Testis (tissue), 3 donors: ENCODE data around the gene TFF1. TPM values are rescaled to one million over a fixed set of nuclear protein-coding genes. Genes with fewer than 3 reads are reported as not detected.

ENCODE experiments used
- DNase-seq: peaks from one replicate; pipeline ENCODE4 v3.0.0-alpha.2; 2019
- H3K27ac ChIP-seq, 2 donors: fragments of 200-600 bp; sonication (generic); one replicate each; pipeline ENCODE4 v1.5.1; 2019
- H3K27me3 ChIP-seq: fragments of 200-600 bp; sonication (generic); one replicate; pipeline ENCODE4 v1.5.1; 2019
- H3K36me3 ChIP-seq: fragments of 200-600 bp; sonication (generic); one replicate; pipeline ENCODE4 v1.5.1; 2017; ENCODE audit warnings: low read depth; ENCODE audit errors: missing control alignments
- H3K4me1 ChIP-seq: fragments of 200-600 bp; sonication (generic); one replicate; pipeline ENCODE4 v1.5.1; 2019
- H3K4me3 ChIP-seq, 2 donors: fragments of 200-600 bp; sonication (generic); one replicate each; pipeline ENCODE4 v1.5.1; 2017 to 2019
- H3K9me3 ChIP-seq: fragments of 200-600 bp; sonication (generic); one replicate; pipeline ENCODE4 v1.5.1; 2017
- CTCF ChIP-seq, 3 experiments: fragments of 450-650 bp in 2 of 3; fragments of 200-600 bp in 1 of 3; sonication (generic) in 1 of 3; IDR thresholded peaks; one replicate each; pipeline ENCODE4 v1.5.1; 2016 to 2019; ENCODE audit warnings: antibody characterized with exemption in 3 of 3, mild to moderate bottlenecking in 2 of 3, moderate library complexity in 1 of 3
- POLR2A ChIP-seq: fragments of 450-650 bp; IDR thresholded peaks from one replicate; pipeline ENCODE4 v1.6.1; 2017; ENCODE audit warnings: antibody characterized with exemption, mild to moderate bottlenecking, moderate library complexity
- WGBS, 2 donors: methylation state at CpG; one replicate each; pipeline ENCODE4 v1.1.5; 2018; 5-methylcytosine and 5-hydroxymethylcytosine counted together
- intact Hi-C: fragments of 100-400 bp; cut with DNase I; formaldehyde crosslinking; loops from one replicate; pipeline ENCODE4 v1.15.1; 2023; ENCODE audit warnings: low total_unique reads
- polyA plus RNA-seq: library from polyadenylated mRNA; stranded (reverse); fragments of 350-450 nt; fragmentation: Illumina TruSeq; extraction: RNeasy Lipid Tissue Mini Kit (QIAGEN cat#74804); gene quantifications from one replicate; pipeline ENCODE4 v1.2.3, GENCODE V29; 2014; ENCODE audit warnings: low read depth, low replicate concordance; ENCODE audit not compliant: insufficient read depth
- total RNA-seq, 2 donors: library from RNA; depleted of rRNA; stranded (reverse); fragments of >200 nt; gene quantifications; one replicate each; pipeline ENCODE4 v1.2.3, GENCODE V29; 2016

The TFF1 gene
- total and polyA plus RNA-seq, 3 donors from 2014 or later, result not detected

DNA sequence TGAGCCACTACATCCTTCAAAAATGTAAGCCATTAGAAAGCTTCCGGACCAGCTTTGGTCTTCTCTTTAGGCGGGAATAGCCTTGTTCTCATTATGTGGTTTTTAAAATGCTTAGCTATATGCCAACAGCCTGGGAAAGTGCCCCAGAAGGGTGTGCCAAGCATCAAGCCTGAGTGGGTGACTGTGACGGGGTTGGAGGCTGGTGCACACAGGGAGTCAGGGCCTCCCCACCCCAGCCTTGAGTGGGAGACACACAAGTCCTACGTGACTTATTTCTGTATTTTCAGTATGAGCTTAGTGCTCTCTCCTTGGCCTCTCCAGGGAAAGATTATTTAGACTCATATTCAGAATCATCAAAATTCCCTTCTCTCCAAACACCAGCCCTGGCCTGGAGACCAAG lies 47.2 kb upstream of the TFF1 start:
- Histone ChIP-seq H3K27ac (no peak overlapping the region), H3K4me3 (no peak overlapping the region), H3K36me3 (no peaks in the 10 kb centered on the region), H3K27me3 (no peaks in the 10 kb centered on the region), H3K9me3 (no peaks in the 10 kb centered on the region), H3K4me1 (peaks cover 7% of the 10 kb centered on the region)
- intact Hi-C loops, result no loop called here
- no peak for DNase-seq
- 85 to 88% methylated on average over 4 of the region's 4 CpGs for WGBS, 2 donors
- no peak for TF ChIP-seq POLR2A
- TF ChIP-seq CTCF (IDR thresholded peaks at IDR 0.05), result no peak

GRCh38 chr21:42413093-42413492 lies 46.8 kb upstream of the TFF1 start:
- DNase-seq, result no peak
- intact Hi-C loops, result no loop called here
- WGBS, 2 donors, result 90 to 93% methylated on average over 9 to 14 of the region's 14 CpGs
- Histone ChIP-seq H3K4me3 (no peak overlapping the region), H3K4me1 (peaks cover 7% of the 10 kb centered on the region), H3K9me3 (no peaks in the 10 kb centered on the region), H3K27me3 (no peaks in the 10 kb centered on the region), H3K36me3 (no peaks in the 10 kb centered on the region), H3K27ac (no peak overlapping the region)
- TF ChIP-seq POLR2A (no peak), CTCF (IDR thresholded peaks at IDR 0.05) (no peak)

- WGBS, 2 donors, result 89% methylated on average over 5 of the region's 5 CpGs
Measured at GRCh38 chr21:42412636-42412933, 46.2 kb upstream of the TFF1 start.

GRCh38 chr21:42411891-42412635 lies 45.7 kb upstream of the TFF1 start:
- Histone ChIP-seq H3K36me3 (no peaks in the 10 kb centered on the region), H3K27ac (no peak overlapping the region), H3K27me3 (no peaks in the 10 kb centered on the region), H3K4me1 (peaks cover 7% of the 10 kb centered on the region), H3K4me3 (no peak overlapping the region), H3K9me3 (no peaks in the 10 kb centered on the region)
- 72 to 83% methylated on average over 13 to 21 of the region's 21 CpGs for WGBS, 2 donors
- intact Hi-C loops, result no loop called here
- DNase-seq, result no peak
- no peak for TF ChIP-seq POLR2A

More at GRCh38 chr21:42412636-42412933, 46.2 kb upstream of the TFF1 start:
- intact Hi-C loops, result no loop called here
- TF ChIP-seq CTCF (IDR thresholded peaks at IDR 0.05), result no peak
- TF ChIP-seq POLR2A, result no peak
- Histone ChIP-seq H3K27me3 (no peaks in the 10 kb centered on the region), H3K27ac (no peak overlapping the region), H3K36me3 (no peaks in the 10 kb centered on the region), H3K9me3 (no peaks in the 10 kb centered on the region), H3K4me3 (no peak overlapping the region), H3K4me1 (peaks cover 7% of the 10 kb centered on the region)
- no peak for DNase-seq

- intact Hi-C loops, result no loop called here
- Histone ChIP-seq H3K4me1 (peaks cover 7% of the 10 kb centered on the region), H3K4me3 (no peak overlapping the region), H3K9me3 (no peaks in the 10 kb centered on the region), H3K27me3 (no peaks in the 10 kb centered on the region), H3K27ac (no peak overlapping the region), H3K36me3 (no peaks in the 10 kb centered on the region)
- TF ChIP-seq CTCF (IDR thresholded peaks at IDR 0.05), result no peak
- no peak for TF ChIP-seq POLR2A
- no peak for DNase-seq
- WGBS, 2 donors, result 57 to 79% methylated on average over 7 of the region's 7 CpGs
Measured at GRCh38 chr21:42411197-42411869, 45.0 kb upstream of the TFF1 start.
